ENCODE results near the gene SPATA20.

The SPATA20 gene

GRCh38 chr17:50565402-50566350, 18.7 kb downstream of the SPATA20 start:
- H3K27ac ChIP-seq = no peak overlapping the region
- TF ChIP-seq CTCF (conservative IDR thresholded peaks at IDR 0.05) (no peak), ZFX (IDR thresholded peaks at IDR 0.05) (no peak)

GRCh38 chr17:50566886-50567285, 19.9 kb downstream of the SPATA20 start:
- no peak overlapping the region for H3K27ac ChIP-seq
- no peak for TF ChIP-seq ZFX (IDR thresholded peaks at IDR 0.05)
- no peak for TF ChIP-seq CTCF (conservative IDR thresholded peaks at IDR 0.05)

GRCh38 chr17:50568659-50569058, 21.7 kb downstream of the SPATA20 start:
- no peak overlapping the region for H3K27ac ChIP-seq
- TF ChIP-seq ZFX (IDR thresholded peaks at IDR 0.05) (no peak), CTCF (conservative IDR thresholded peaks at IDR 0.05) (no peak)

- no peak overlapping the region for H3K27ac ChIP-seq
- TF ChIP-seq ZFX (IDR thresholded peaks at IDR 0.05) (no peak), CTCF (conservative IDR thresholded peaks at IDR 0.05) (no peak)
Observed at GRCh38 chr17:50569592-50569991, 22.6 kb downstream of the SPATA20 start.

- H3K27ac ChIP-seq = no peak overlapping the region
- TF ChIP-seq CTCF (conservative IDR thresholded peaks at IDR 0.05) = no peak
- no peak for TF ChIP-seq ZFX (IDR thresholded peaks at IDR 0.05)
Observed at GRCh38 chr17:50570032-50570431, 23.1 kb downstream of the SPATA20 start.

GRCh38 chr17:50570528-50570927, 23.6 kb downstream of the SPATA20 start:
- TF ChIP-seq ZFX (IDR thresholded peaks at IDR 0.05) = no peak
- TF ChIP-seq CTCF (conservative IDR thresholded peaks at IDR 0.05) = no peak
- no peak overlapping the region for H3K27ac ChIP-seq

- TF ChIP-seq CTCF (conservative IDR thresholded peaks at IDR 0.05) (no peak), ZFX (IDR thresholded peaks at IDR 0.05) (no peak)
Observed at GRCh38 chr17:50571681-50572080, 24.7 kb downstream of the SPATA20 start.

More at GRCh38 chr17:50571681-50572080, 24.7 kb downstream of the SPATA20 start:
- H3K27ac ChIP-seq = no peak overlapping the region
